HG03095 (cell line): ENCODE results near the gene CEP104.
"Not testable (repeated sequence)": the region's sequence is repeated elsewhere in the genome, so short reads cannot be mapped to it uniquely, and the experiment has no call there.

ENCODE experiments used
- ATAC-seq: cut with Tn5 transposase; IDR thresholded peaks from one replicate; pipeline ENCODE4 v1.9.1; 2021; ENCODE audit warnings: moderate library complexity; ENCODE audit not compliant: unreplicated experiment

The CEP104 gene

GRCh38 chr1:3828391-3828790 lies 28.6 kb downstream of the CEP104 start:
- ATAC-seq = no peak

DNA sequence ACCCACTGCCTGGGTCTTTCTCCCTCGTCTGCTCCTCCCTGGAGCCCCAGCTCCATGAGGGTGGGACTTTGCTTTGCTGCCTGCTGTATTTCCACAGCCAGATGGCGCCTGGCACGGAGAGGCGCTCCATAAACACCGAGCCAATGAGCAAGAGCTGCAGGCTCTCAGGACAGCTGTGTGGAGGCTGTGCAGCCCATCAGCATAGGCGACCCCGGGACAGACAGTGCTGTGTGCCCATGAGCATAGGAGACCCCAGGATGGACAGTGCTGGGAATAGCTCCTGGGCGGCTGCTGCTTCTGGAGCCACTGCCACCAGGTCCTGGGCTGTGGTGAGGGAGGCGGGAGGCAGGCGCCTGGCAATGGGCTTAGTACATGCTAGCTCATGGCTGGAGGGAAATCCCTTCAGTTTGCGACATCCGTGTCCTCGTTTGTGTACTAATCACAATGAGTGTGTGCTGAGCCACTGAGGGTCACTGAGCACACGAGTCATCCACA lies 29.2 kb downstream of the CEP104 start:
- no peak for ATAC-seq

DNA sequence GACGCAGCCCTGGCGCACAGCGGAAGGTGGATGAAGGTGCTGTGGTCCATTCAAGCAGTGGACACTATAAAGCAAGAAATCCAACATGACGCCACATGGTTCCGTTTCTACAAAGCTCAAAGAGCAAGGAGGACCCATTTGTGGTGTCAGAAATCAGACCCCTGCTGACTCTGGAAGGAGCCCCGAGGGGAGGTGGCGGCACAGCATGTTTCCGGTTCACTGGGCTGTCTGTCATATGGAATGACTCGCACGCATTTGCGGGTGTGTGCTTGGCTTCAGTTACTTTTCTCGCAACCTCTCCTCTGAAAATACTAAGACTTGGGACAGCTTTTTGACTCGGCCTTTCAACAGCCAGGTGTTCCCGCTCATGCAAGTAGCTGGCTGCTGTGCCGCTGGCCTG lies 31.7 kb downstream of the CEP104 start:
- ATAC-seq = no peak

- ATAC-seq = no peak
These were observed 32.4 kb downstream of the CEP104 start for GRCh38 chr1:3824650-3825049.

DNA sequence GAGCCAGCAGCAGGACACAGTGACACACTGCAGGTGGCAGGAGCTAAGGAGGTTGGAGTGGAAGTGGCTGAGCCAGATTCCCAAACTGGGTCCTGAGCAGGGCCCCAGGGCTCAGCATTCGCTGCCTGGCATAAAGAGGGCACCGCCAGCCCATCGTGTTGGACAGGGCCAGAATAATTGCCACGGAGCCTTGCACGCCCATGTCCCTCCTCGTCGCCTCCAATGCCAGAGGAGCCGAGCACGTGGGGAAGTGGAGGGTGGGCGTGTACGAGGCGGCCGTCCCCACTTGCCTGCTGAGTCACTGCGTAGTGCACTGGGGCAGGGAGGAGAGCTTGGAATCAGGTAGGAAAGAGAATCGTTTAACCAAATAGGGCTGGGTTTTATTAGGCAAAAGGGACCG lies 34.6 kb downstream of the CEP104 start:
- ATAC-seq = no peak

DNA sequence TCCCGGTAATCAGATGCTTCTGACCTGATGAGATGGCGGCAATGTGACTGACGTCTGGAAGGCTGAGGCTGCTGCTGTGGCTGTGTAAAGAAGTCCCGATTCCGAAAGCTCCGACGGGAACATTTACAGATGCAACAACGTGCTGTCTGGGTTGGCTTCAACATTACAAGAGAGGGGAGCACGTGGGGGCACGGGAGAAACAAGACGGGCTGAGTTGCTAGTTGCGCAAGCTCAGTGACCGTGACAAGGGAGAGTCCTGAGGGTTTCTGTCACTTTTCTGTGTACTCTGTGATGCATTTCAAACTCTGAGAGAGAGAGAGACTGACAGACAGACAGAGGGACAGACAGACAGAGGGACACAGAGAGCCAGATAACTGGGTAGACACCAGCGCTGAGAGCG lies 35.1 kb downstream of the CEP104 start:
- ATAC-seq = no peak

GRCh38 chr1:3821447-3821846 lies 35.6 kb downstream of the CEP104 start:
- ATAC-seq = no peak

GRCh38 chr1:3821004-3821403 lies 36.0 kb downstream of the CEP104 start:
- no peak for ATAC-seq

GRCh38 chr1:3820316-3820715 lies 36.7 kb downstream of the CEP104 start:
- no peak for ATAC-seq

- no peak for ATAC-seq
These were observed 37.2 kb downstream of the CEP104 start for GRCh38 chr1:3819771-3820200.

DNA sequence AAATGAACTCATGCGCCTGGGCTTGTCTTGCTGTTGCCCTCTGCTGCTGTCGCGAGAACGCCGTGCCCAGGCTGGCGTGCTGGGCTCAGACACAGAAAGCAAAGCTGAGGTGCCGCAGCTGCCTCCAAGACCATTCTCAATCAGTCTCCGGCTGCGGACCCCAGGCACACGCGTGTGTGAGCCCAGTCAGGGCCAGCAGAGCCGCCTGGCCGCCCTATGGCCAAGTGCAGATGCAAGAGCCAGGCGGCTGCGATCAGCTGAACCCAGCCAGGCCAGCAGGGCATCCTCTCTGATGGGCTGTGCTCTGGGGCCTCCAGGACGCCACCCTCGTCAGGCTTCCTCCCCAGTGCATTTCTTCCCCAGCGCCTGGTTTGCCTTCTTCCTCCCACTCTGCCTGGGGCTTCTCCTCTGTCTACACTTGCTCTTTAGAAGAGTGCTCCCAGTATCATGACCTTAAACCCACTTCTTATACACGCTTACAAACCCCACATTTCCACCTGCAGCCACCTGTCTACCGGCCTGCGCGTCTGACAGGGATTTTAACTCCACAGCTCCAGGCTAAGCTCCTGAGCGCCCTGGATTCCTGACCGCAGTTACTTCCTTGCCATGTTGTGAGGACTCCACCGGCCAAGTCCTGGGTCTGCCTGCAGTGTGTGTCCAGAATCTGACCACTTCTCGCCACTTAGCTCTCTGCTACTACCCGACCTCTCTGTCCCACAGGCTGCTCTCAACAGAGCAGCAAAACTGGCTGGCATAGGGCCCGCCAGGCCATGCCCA lies 39.0 kb downstream of the CEP104 start:
- ATAC-seq = no peak

DNA sequence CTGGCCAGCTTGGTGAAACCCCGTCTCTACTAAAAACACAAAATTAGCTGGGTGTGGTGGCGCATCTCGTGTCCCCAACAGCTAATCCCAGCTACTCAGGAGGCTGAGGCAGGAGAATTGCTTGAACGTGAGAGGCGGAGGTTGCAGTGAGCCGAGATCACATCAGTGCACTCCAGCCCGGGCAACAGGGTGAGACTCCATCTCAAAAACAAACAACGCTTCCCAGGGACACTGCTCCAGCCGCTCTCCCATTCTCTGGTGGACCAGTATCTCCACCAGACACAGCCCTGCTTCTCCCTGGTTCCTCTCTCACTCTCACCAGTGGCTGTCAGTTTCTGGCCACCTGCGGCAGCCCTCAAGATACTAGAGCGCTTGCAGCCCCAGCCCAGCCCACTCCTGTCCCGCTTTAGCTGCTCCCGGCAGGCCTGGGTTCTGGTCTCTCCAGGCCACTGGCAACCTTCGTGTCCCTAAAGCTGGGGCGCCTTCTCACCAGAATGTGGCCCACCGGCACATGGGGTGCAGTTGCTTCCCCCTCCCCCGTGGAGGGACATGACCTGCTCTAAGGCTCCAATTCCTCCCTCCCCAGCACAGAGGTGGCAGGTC lies 39.8 kb downstream of the CEP104 start:
- no peak for ATAC-seq

DNA sequence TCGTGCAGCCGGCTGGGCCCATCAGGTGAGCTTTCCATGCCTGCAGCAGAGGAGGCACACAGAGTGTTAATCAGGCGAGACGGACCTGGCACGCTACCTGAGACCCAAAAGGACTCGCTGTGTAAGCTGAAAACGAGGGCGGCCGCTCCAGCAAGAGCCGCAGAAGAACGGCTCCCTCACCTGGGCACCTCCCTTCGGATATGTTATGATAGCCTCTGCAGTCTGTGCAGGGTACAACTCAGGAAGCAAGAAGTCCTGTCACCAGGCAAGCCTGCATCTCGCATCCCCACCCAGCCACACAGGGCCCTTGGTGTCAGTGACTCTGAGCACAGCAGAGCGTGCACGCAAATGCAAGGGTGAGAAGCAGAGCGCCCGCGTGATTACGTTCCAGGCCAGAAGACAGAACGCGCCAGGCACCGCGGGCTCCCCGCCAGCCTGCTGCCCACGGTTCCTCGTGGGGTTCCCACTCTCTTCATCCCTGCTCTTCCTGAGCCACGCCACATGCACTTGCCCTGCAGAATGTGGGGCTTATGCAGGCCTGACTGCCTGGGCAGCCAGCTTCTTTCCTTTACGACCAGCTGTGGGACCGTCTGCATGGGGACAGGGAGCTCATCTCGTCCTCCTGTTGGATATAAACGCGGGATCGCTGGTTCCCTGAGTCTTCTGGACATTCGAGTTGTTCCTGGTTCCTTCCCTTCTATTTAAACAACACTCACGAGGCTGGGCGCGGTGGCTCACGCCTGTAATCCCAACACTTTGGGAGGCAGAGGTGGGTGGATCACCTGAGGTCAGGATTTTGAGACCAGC lies 40.5 kb downstream of the CEP104 start:
- no peak for ATAC-seq

DNA sequence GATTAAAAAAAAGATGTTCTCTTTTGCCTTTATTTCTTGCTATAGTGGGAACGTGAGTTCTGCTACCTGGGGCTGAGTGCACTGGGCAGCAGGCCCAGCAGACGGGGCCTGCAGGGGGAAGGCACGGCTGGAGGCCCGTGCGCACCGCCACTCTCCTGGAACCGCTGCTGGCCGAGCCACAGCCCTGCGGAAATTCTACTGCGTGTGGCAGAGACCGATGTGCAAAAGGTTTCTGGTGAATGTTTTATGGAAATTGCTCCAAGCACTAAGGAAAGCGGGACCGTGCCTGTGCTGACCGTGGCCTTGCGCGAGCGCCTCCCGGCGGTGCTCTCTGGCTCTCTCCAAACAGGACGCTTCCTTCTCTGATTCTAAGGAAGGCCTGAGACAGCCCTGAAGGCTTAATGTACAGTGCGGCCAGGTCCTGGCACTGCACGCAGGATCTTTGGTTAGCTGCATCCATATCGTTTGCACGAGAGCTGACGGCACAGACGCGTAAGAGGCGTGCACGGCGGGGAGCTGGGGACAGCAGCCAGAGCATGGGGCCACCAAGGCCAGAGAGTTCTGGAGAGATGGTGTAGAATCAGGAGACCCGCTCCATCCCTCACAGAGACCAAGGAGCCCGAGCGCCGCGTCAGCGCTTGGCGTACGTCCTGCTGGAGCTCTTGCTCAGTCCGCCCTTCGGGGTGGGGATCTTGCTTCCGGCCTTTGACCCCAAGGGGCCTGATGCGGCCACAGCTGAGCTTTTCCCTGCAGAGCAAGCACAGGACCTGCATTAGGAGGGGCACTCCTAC lies 42.0 kb downstream of the CEP104 start:
- ATAC-seq = no peak

- ATAC-seq = no peak
These were observed 42.9 kb downstream of the CEP104 start for GRCh38 chr1:3814065-3814464.

- ATAC-seq = no peak
These were observed 45.5 kb downstream of the CEP104 start for GRCh38 chr1:3811595-3811911.

- ATAC-seq = not testable (repeated sequence)
These were observed 46.8 kb downstream of the CEP104 start for GRCh38 chr1:3810149-3810761.

DNA sequence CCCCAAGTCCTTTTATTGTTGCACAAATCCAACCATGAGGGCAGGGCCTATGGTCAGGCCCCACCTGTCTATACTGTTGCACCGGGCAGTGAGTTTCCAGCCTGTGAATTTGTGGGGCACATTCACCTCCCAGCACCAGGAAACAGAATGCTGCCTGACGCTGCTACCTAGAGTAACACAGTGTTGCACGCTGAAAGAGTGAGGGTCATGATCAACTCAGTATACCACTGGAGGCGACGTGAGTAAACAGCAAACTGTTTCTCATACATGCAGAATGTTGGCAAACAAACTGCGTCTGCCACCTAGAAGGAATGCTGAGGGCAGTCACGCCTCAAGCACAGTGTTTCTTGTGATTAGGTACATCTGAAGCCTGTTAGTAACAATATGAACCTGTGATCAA lies 47.3 kb downstream of the CEP104 start:
- no peak for ATAC-seq

DNA sequence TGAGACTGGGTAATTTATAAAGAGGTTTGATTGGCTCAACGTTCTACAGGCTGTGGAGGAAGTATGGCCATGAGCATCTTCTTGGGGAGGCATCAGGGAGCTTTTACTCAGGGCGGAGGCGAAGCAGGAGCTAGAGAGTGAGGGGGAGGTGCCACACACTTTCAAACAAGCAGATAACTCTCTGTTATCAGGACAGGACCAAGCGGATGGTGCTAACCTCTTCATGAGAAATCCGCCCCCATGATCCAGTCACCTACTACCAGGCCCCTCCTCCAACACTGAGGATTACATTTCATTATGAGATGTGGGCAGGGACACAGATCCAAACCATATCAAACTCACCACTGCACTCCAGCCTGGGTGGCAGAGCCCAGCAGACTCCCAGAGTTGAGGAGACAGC lies 49.2 kb downstream of the CEP104 start:
- ATAC-seq = no peak

- no peak for ATAC-seq
These were observed 52.0 kb downstream of the CEP104 start for GRCh38 chr1:3805038-3805437.

DNA sequence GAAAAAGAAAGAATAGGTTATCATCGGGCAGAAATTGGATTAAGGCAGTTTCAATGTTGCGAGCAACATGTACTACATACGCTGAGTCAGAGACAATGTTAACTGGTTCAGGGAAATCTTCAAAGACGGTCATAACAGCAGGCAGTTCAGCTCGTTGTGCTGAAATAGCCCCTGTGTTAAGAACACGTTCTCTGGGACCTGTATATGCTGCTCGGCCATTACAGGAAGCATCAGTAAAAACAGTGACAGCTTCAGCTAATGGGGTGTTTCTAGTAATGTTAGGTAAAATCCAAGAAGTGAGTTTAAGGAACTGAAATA lies 52.4 kb downstream of the CEP104 start:
- not testable (repeated sequence) for ATAC-seq
